Measurements from ENCODE around the gene MAN1B1.
"Not testable (repeated sequence)": the region's sequence is repeated elsewhere in the genome, so short reads cannot be mapped to it uniquely, and the experiment has no call there.

MAN1B1 gene

GRCh38 chr9:137129456-137130175 is 42.8 kb downstream of the MAN1B1 start:
- peak; percentile 90 for DNase-seq

GRCh38 chr9:137130176-137130755 is 43.5 kb downstream of the MAN1B1 start:
- peak; percentile 9 for DNase-seq

DNA sequence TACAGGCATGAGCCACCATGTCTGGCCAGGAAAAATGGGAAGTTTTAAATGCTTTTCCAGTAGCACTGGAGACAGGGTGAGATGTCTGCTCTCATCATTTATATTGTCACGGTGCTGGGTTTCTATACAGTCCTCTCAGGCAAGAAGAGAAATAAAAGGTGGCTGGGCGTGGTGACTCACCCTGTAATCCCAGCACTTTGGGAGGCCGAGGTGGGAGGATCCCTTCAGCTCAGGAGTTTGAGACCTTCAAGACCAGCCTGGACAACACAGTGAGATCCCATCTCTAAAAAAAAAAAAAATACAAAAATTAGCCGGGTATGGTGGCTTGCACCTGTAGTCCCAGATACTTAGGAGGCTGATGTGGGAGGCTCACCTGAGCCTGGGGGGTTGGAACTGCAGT is 47.4 kb downstream of the MAN1B1 start:
- DNase-seq = no peak

DNA sequence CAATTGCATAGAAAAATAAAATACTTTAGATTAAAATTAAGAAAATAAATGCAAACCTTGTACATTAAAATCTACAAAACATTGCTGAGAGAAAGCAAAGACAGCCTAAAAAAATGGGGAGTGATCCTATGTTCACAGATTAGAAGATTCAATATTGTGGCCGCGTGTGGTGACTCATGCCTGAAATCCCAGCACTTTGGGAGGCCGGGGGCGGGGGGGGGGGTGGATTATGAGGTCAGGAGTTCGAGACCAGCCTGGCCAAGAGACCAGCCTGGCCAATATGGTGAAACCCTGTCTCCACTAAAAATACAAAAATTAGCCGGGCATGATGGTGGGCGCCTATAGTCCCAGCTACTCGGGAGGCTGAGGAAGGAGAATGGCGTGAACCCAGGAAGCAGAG is 48.4 kb downstream of the MAN1B1 start:
- DNase-seq = not testable (repeated sequence)

GRCh38 chr9:137136261-137136880 is 49.6 kb downstream of the MAN1B1 start:
- DNase-seq = no peak

DNA sequence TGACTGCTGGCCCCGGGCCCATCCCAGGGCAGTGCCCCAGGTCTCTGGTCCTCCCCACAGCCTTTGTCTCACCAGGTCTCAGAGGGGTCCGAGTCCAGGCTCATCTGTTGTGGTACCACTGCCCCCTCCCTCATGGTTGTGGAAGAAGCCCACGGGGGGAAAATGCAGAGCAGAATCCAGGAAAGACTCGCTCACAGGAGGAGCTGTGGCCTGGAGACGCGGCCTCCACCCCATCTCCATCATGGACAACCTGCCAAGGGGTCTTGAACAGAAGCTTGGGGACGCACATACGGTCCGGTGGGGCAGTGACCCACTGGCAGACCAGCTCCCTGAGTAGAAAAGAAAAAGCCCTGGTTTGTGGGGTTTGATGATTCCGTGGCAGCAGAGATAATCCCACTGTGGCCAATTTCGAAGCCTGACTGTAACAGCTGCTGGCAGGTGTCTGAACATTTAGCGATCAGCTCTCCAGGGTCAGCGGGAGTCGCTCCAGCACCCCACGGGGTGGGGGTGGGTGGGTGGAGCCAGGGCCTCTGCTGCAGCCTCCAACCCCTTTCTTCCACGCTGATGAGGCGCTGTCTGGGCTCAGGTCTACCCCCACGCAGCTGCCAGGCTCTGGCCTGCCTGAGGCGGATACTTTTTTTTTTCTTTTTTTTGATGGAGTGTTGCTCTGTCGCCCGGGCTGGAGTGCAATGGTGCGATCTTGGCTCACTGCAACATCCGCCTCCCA is 50.3 kb downstream of the MAN1B1 start:
- DNase-seq = no peak

DNA sequence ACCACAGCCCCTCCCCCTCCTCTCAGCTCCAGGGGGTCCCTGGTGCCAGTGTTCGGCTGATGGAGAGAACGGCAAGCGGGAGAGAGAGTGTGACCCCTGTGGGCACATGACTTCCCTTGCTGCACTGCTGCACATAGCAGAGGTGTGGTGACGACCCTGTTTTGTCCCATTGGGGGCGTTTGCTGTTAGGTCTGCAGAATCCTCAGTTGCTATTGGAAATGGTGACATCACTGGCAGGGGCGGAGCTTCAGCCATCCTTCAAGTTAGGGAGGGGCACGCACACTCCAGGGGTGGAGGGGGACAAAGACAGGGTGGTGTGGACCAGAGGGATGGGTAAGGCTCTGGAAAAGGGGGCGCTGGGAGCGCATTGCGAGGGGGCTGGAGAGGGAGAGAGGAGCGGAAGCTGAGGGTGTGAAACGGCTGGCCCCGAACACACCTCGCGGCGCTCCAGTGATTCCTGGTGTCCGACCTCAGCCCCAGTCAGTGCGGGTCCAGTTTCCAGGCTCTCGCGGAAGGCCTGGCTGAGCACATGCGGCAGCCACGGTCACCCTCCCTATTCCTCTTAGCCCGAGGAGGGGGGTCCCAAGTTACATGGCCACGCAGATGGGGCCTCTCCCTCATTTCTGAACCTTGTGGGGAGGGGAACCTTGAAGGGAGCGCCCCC is 51.4 kb downstream of the MAN1B1 start:
- no peak for DNase-seq

- DNase-seq = no peak
Observed at GRCh38 chr9:137138722-137139467, 52.1 kb downstream of the MAN1B1 start, which contains the start of gene GRIN1. TSS of gene GRIN1 (plus strand) at chr9:137139154. CDS start at chr9:137139487, 333 bp downstream.

GRCh38 chr9:137139468-137140150 is 52.8 kb downstream of the MAN1B1 start:
- DNase-seq = no peak

DNA sequence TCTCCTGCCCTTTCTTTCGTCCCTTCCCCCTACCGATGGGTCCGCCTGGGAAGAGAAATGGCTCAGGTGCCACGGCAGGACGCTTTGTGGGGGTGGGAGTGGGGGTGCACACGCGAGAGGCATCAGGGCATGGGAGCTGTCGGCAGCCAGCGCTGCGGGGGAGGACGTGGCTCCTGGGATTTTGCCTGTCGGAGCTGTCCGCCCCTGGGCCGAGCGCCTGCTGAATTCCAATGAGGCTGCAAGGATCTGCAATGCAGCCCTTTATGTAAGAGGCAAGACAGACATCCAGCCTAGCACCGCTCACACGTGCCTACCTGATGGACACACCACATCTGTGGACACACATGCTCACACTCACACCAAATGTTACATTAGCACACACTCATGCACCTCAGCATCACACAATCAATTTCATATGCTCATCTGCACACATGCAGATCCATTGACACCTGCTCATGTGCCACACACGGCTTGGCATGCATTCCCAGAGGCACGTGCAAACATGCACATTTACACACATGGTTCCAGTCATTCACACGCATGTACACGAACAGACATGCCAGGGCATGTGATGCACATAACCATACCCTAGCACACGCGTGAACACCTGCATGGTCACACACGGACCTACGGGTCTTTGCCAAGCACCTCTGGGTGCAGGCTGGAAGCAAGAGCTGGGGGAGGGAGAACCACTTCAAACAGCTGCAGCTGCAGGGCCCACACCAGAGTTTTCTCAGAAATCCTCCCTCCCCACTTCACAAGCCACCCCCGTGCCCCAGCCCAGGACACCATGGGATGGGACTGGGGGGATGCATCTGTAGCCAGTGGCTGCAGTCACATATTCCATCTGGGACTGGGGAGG is 53.6 kb downstream of the MAN1B1 start:
- DNase-seq = no peak

- no peak for DNase-seq
Observed at GRCh38 chr9:137141050-137141810, 54.4 kb downstream of the MAN1B1 start.

DNA sequence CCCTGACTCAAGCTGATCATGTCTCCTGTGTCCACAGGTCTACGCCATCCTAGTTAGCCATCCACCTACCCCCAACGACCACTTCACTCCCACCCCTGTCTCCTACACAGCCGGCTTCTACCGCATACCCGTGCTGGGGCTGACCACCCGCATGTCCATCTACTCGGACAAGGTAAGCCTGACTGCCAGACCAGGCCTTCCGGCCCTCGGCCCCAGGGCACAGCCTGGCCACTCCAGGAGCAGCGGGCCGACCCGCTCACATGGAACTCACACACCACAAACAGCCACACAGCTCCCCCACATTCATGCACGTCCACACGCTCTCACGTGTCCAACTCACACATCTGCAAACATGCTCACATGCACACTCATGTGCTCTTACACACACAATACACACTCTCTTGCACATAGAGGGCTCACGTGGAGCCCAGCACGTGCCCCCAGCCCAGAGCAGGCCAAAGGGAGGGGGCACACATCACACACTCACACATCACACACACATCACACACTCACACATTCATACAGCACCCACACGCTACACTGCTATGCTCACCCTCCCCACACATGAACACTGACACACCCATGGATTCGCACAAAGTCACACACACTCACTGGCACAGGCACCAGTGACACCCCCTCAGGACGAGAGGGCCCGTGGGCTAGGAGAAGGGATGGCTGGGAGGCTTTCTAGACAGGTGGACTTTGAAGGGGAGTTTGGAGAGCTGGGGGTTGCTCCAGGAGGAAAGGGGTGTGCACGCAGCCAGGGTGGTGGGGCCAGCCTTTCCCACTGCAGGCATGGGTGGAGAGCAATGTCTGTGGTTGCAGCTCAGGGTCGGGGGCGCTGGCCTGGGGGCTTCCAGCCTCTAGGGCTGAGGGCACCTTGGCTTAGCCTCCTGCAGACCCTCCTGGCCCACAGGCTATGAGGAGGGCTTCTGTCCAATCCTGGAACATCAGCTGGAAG is 55.5 kb downstream of the MAN1B1 start:
- DNase-seq = no peak

- no peak for DNase-seq
Observed at GRCh38 chr9:137143459-137143858, 56.7 kb downstream of the MAN1B1 start.

GRCh38 chr9:137145731-137146526 is 59.1 kb downstream of the MAN1B1 start:
- no peak for DNase-seq

- no peak for DNase-seq
Observed at GRCh38 chr9:137146527-137146918, 59.7 kb downstream of the MAN1B1 start.

- no peak for DNase-seq
Observed at GRCh38 chr9:137147091-137147792, 60.5 kb downstream of the MAN1B1 start.

- DNase-seq = no peak
Observed at GRCh38 chr9:137147793-137148160, 61.0 kb downstream of the MAN1B1 start.

Measured in fibroblast of skin of back (primary cell).